Activated B cell treated with CpG ODN at 0.5 μM for 24 hours (primary cell): Measurements from ENCODE around the gene TBC1D22A. TPM values are rescaled to one million over a fixed set of nuclear protein-coding genes. Genes with fewer than 3 reads are reported as not detected.

ENCODE experiments used
- ATAC-seq: fragments of 200-7000 bp; cut with Tn5 transposase; one replicate; pipeline ENCODE4 v1.10.0; 2021; ENCODE audit warnings: low read depth, mild to moderate bottlenecking, moderate library complexity
- CTCF ChIA-PET: fragments of 350-600 bp; sonication (Branson Sonifier 250); formaldehyde crosslinking; loops from one replicate; lab custom pipeline; 2021; ENCODE audit warnings: antibody characterized with exemption; lab: Charles Lee
- POLR2A ChIA-PET: fragments of 350-600 bp; sonication (Branson Sonifier 250); formaldehyde crosslinking; loops from one replicate; lab custom pipeline; 2021; ENCODE audit warnings: antibody characterized with exemption; lab: Charles Lee
- DNase-seq: peaks from one replicate; pipeline ENCODE4 v3.0.0; 2022
- H3K27ac Mint-ChIP-seq: one replicate; pipeline ENCODE4 v1.8.0; 2020; ENCODE audit warnings: mixed read lengths
- H3K27me3 Mint-ChIP-seq: one replicate; pipeline ENCODE4 v1.8.0; 2021; ENCODE audit warnings: mixed read lengths
- H3K36me3 Mint-ChIP-seq: one replicate; pipeline ENCODE4 v1.8.0; 2021; ENCODE audit warnings: low read depth, mixed read lengths
- H3K4me1 Mint-ChIP-seq: one replicate; pipeline ENCODE4 v1.8.0; 2021; ENCODE audit warnings: mixed read lengths
- H3K4me3 Mint-ChIP-seq: one replicate; pipeline ENCODE4 v1.8.0; 2020; ENCODE audit warnings: mild to moderate bottlenecking, mixed read lengths
- H3K9me3 Mint-ChIP-seq: one replicate; pipeline ENCODE4 v1.8.0; 2020; ENCODE audit warnings: mixed read lengths
- intact Hi-C: fragments of 100-400 bp; cut with micrococcal nuclease; formaldehyde crosslinking; loops from one replicate; pipeline ENCODE4 v1.15.1; 2024
- total RNA-seq: library from RNA; stranded (reverse); gene quantifications from 2 replicates; pipeline ENCODE4 v1.2.3, GENCODE V29; 2022
- TF ChIP-seq, protein P1 (sequence below): fragments of 200-600 bp; IDR thresholded peaks from one replicate; pipeline ENCODE4 v1.8.0; 2022; ENCODE audit warnings: antibody characterized with exemption, mild to moderate bottlenecking

Gene TBC1D22A
- total RNA-seq, 1 donor from 2014 or later, result 85.9 TPM

DNA sequence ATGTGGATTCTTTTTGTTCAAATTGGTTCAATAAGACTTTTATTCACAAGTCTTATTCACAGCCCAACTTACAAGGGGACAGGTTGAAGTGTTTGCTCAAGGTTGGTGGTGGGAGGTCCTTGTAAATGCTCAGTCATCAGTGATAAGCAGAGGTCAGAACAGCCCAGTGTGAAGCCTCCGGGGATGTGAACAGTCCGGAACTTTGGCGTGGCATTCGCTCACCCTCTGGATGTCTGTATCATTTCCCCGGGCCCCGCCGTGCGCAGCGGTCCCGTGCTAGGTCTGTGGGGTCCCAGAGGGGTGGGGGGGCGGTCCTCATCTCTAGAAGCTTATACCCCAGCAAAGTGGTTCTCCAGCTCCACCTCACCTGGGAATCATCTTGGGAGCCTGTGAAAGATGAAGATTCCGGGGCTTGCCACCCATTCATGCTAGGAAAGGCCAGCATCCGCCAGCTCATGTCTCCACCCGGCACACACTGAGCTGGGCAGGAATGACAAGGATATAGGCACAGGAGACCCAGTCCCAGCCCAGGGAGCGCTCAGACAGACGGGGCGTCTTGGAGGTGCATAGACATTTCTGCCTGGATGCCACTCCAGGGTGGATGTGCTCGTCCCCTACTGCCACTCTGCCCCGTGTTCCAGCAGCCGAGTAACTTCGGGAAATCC, 327.5 kb downstream of the TBC1D22A start:
- ChIA-PET CTCF (no interaction called here), POLR2A (no interaction called here)
- no peak for DNase-seq
- H3K4me1 Mint-ChIP-seq, result peaks cover 41% of the 10 kb centered on the region
- ATAC-seq, result no peak
- no peak overlapping the region for H3K27ac Mint-ChIP-seq
- intact Hi-C loops, result no loop called here
- H3K27me3 Mint-ChIP-seq, result no peaks in the 10 kb centered on the region
- TF ChIP-seq, protein P1, sequence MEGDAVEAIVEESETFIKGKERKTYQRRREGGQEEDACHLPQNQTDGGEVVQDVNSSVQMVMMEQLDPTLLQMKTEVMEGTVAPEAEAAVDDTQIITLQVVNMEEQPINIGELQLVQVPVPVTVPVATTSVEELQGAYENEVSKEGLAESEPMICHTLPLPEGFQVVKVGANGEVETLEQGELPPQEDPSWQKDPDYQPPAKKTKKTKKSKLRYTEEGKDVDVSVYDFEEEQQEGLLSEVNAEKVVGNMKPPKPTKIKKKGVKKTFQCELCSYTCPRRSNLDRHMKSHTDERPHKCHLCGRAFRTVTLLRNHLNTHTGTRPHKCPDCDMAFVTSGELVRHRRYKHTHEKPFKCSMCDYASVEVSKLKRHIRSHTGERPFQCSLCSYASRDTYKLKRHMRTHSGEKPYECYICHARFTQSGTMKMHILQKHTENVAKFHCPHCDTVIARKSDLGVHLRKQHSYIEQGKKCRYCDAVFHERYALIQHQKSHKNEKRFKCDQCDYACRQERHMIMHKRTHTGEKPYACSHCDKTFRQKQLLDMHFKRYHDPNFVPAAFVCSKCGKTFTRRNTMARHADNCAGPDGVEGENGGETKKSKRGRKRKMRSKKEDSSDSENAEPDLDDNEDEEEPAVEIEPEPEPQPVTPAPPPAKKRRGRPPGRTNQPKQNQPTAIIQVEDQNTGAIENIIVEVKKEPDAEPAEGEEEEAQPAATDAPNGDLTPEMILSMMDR, result no peak
- peaks cover 37% of the 10 kb centered on the region for H3K36me3 Mint-ChIP-seq
- H3K9me3 Mint-ChIP-seq, result no peaks in the 10 kb centered on the region
- H3K4me3 Mint-ChIP-seq, result no peak overlapping the region

DNA sequence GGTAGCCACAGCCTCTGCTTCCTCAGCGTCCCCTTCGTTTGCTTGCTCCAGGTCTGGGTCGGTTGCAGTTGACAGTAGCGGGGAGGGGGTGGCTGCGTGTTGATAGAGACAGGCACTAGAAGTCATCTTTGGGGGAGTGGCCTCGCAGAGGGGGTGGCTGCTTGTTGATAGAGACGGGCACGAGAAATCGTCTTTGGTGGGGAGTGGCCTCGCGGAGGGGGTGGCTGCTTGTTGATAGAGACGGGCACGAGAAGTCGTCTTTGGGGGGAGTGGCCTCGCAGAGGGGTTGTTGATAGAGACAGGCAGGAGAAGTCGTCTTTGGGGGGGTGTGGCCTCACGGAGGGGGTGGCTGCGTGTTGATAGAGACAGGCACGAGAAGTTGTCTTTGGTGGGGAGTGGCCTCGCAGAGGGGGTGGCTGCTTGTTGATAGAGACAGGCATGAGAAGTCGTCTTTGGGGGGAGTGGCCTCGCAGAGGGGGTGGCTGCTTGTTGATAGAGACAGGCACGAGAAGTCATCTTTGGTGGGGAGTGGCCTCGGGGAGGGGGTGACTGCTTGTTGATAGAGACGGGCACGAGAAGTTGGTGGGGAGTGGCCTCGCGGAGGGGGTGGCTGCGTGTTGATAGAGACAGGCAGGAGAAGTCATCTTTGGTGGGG, 328.3 kb downstream of the TBC1D22A start:
- TF ChIP-seq, protein P1, result no peak
- Mint-ChIP-seq H3K36me3 (peaks cover 35% of the 10 kb centered on the region), H3K27ac (peak overlapping the region; percentile 32), H3K4me3 (peak overlapping the region; percentile 62), H3K9me3 (no peaks in the 10 kb centered on the region), H3K4me1 (peaks cover 43% of the 10 kb centered on the region), H3K27me3 (no peaks in the 10 kb centered on the region)
- POLR2A ChIA-PET, result no interaction called here
- ATAC-seq (no peak), DNase-seq (no peak)
- CTCF ChIA-PET, result no interaction called here
- intact Hi-C loops, result no loop called here

DNA sequence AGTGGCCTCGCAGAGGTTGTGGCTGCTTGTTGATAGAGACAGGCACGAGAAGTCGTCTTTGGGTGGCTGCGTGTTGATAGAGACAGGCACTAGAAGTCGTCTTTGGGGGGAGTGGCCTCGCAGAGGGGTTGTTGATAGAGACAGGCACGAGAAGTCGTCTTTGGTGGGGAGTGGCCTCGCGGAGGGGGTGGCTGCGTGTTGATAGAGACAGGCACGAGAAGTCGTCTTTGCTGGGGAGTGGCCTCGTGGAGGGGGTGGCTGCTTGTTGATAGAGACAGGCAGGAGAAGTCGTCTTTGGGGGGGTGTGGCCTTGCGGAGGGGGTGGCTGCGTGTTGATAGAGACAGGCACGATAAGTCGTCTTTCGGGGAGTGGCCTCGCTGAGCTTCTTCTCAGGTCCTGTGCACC, 328.8 kb downstream of the TBC1D22A start:
- Mint-ChIP-seq H3K27ac (no peak overlapping the region), H3K36me3 (peaks cover 32% of the 10 kb centered on the region), H3K4me3 (peak overlapping the region; percentile 62), H3K9me3 (no peaks in the 10 kb centered on the region), H3K27me3 (no peaks in the 10 kb centered on the region), H3K4me1 (peaks cover 43% of the 10 kb centered on the region)
- DNase-seq (no peak), ATAC-seq (no peak)
- ChIA-PET POLR2A (interaction anchor here (0.5 kb wide), 1 partner anchor 323 kb away, joined by 3 read pairs; no protein-coding TSS in a partner anchor), CTCF (no interaction called here)
- intact Hi-C loops, result no loop called here
- TF ChIP-seq, protein P1, result no peak

DNA sequence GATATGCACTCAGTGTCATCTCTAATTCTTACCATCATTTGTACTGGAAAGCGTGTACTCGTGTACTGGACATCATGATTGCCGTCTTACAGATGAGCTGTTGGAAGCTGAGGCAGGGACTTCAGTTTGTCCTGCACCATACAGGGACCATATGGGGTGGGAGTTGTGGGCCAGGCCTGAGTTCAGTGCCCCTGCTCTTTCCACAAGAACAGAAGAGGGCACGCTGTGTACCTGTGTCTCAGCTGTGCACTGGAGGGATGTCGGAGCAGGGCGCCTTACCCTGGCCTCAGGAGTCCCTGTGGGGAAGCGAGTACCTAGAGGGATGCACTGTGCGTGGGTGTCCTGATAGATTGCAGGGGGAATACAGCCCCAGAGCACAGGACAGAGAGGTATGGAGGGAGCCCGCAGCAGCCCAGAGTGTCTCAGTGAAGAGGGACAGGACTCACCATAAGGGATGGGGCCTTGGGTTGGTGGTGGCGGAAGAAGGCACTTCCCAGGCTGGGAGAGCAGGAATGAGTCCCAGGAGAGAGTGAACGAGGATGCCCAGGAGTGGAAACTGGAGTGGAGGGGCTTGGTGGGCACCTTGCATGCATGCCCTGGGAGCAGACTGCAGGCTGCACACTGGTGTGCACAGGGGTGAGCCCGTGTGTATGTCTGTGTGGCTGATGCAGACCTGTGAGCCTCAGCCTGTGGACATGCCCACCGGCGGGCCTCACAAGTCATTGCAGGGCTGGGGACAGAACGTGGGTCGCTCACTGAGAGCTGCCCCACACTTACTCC, 329.7 kb downstream of the TBC1D22A start:
- intact Hi-C loops, result no loop called here
- no peak for DNase-seq
- H3K36me3 Mint-ChIP-seq, result peaks cover 35% of the 10 kb centered on the region
- TF ChIP-seq, protein P1, result no peak
- H3K4me3 Mint-ChIP-seq, result no peak overlapping the region
- H3K27ac Mint-ChIP-seq, result no peak overlapping the region
- H3K27me3 Mint-ChIP-seq, result no peaks in the 10 kb centered on the region
- ChIA-PET POLR2A (interaction anchor here (0.5 kb wide), 1 partner anchor 323 kb away, joined by 3 read pairs; no protein-coding TSS in a partner anchor), CTCF (no interaction called here)
- ATAC-seq, result no peak
- H3K4me1 Mint-ChIP-seq, result peaks cover 43% of the 10 kb centered on the region
- H3K9me3 Mint-ChIP-seq, result no peaks in the 10 kb centered on the region

DNA sequence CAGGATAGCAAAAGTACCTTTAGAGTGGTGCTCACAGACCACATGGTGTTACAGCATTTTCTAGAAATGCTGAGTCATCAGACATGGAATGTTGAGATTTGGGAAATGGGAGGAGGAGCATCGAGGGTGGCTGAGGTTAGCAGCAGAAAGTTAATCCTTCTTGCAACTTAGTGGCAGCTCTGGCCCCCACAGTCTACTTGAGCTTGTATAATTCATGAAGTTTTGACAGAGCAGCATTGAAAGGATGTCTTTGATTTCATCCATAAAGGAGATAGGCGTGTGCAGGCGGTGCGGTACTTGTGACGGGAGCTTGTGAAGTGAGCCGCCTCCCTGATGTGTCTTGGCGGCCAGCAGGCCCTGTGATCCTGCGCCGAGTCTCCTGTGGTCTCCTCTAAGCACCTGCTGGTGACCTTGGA, 330.5 kb downstream of the TBC1D22A start:
- peaks cover 37% of the 10 kb centered on the region for H3K36me3 Mint-ChIP-seq
- POLR2A ChIA-PET, result no interaction called here

More for the DNA sequence above, 330.5 kb downstream of the TBC1D22A start:
- no peaks in the 10 kb centered on the region for H3K27me3 Mint-ChIP-seq
- CTCF ChIA-PET, result no interaction called here
- DNase-seq (no peak), ATAC-seq (no peak)
- no peaks in the 10 kb centered on the region for H3K9me3 Mint-ChIP-seq
- no peak overlapping the region for H3K4me3 Mint-ChIP-seq
- TF ChIP-seq, protein P1, result no peak
- no peak overlapping the region for H3K27ac Mint-ChIP-seq
- intact Hi-C loops, result no loop called here
- peaks cover 43% of the 10 kb centered on the region for H3K4me1 Mint-ChIP-seq
